ENCODE results near the gene GKN1. TPM values are rescaled to one million over a fixed set of nuclear protein-coding genes. Genes with fewer than 3 reads are reported as not detected.

GKN1 gene
- total and polyA plus RNA-seq, 2 of the 8 experiments (the other 6 are each of a cell fraction or from before 2014, with no cell fraction given) = not detected

- POLR2A ChIA-PET (ENCODE audit: partially characterized antibody) = no interaction called here
- H3K4me3 ChIP-seq (ENCODE audit: extremely low read depth in 1 of 4, insufficient read depth in 2 of 4, low read depth in 3 of 4, low read length in 4 of 4) = no peak overlapping the region
- no peak overlapping the region for H2AK5ac ChIP-seq (ENCODE audit: low read depth, low read length)
- H3K4me1 ChIP-seq (replicated peaks in 1 of 4; ENCODE audit: control insufficient read depth in 3 of 4, insufficient read depth in 4 of 4, low read length in 3 of 4) = no peaks in the 10 kb centered on the region
- no peak overlapping the region for H2AFZ ChIP-seq (ENCODE audit: low read length)
- H3K23me2 ChIP-seq (ENCODE audit: low read depth, low read length) = no peaks in the 10 kb centered on the region
- no peak overlapping the region for H2BK15ac ChIP-seq (ENCODE audit: low read length)
- H2BK5ac ChIP-seq (ENCODE audit: low read depth, low read length) = no peak overlapping the region
- no peak overlapping the region for H3K4ac ChIP-seq (replicated peaks; ENCODE audit: insufficient read length, low read depth, low read length)
- no peak overlapping the region for H3K14ac ChIP-seq (ENCODE audit: insufficient read length)
- no peak overlapping the region for H2BK20ac ChIP-seq (ENCODE audit: low read length)
- H3K18ac ChIP-seq (ENCODE audit: extremely low read depth, low read length) = no peak overlapping the region
- no peak overlapping the region for H4K5ac ChIP-seq (ENCODE audit: insufficient read length, low read depth, low read length)
- no peak overlapping the region for H3K56ac ChIP-seq (replicated peaks; ENCODE audit: insufficient read length, low read depth, low read length)
- H4K8ac ChIP-seq (ENCODE audit: extremely low read depth, insufficient read depth, low read length) = no peak overlapping the region
- H2BK12ac ChIP-seq (ENCODE audit: low read depth, low read length) = no peak overlapping the region
- no peak overlapping the region for H3K27ac ChIP-seq (ENCODE audit: low read depth, low read length)
- FAIRE-seq (no peak), DNase-seq (ENCODE audit: low read depth in 1 of 2, low spot score in 2 of 2) (no peak)
- H3K9ac ChIP-seq (replicated peaks in 1 of 4; ENCODE audit: extremely low read depth in 1 of 4, low read depth in 3 of 4, low read length in 3 of 4) = no peak overlapping the region
- H3K27me3 ChIP-seq (replicated peaks in 1 of 4; ENCODE audit: control insufficient read depth in 3 of 4, extremely low read depth in 1 of 4, insufficient read depth in 3 of 4, low read length in 3 of 4) = no peaks in the 10 kb centered on the region
- CTCF ChIA-PET (ENCODE audit: partially characterized antibody) = interaction anchor here (0.9 to 1.5 kb wide), 3 partner anchors 9 to 50 kb away, joined by 3 to 4 read pairs (median 3); no protein-coding TSS in a partner anchor
- no peak overlapping the region for H4K91ac ChIP-seq (replicated peaks; ENCODE audit: insufficient read length, low read length)
- no peaks in the 10 kb centered on the region for H3K79me2 ChIP-seq (ENCODE audit: control insufficient read depth in 1 of 2, insufficient read depth in 2 of 2, low read length in 2 of 2)
- no peaks in the 10 kb centered on the region for H3K36me3 ChIP-seq (ENCODE audit: control insufficient read depth in 2 of 4, insufficient read depth in 4 of 4, low read length in 3 of 4)
- H3K23ac ChIP-seq (ENCODE audit: insufficient read length) = no peak overlapping the region
- no peaks in the 10 kb centered on the region for H3K79me1 ChIP-seq (ENCODE audit: low read depth, low read length)
- H4K20me1 ChIP-seq (replicated peaks in 1 of 2; ENCODE audit: control insufficient read depth in 1 of 2, insufficient read depth in 2 of 2, low read length in 2 of 2) = no peaks in the 10 kb centered on the region
- no peaks in the 10 kb centered on the region for H3K9me3 ChIP-seq (ENCODE audit: insufficient read depth in 2 of 2, low read depth in 1 of 2, low read length in 1 of 2)
- no peak overlapping the region for H3K4me2 ChIP-seq (ENCODE audit: insufficient read depth in 1 of 2, low read depth in 2 of 2, low read length in 2 of 2)
- 100% methylated on average over 2 of the region's 2 CpGs; no CpG with 5 or more reads in 1 of the 2 experiments for WGBS, 2 experiments (ENCODE audit: extremely low coverage in 1 of 2, insufficient coverage in 1 of 2, insufficient read length in 1 of 2, insufficient replicate concordance in 2 of 2, low coverage in 1 of 2, low lambda C conversion rate in 2 of 2, missing lambda C conversion rate in 1 of 2)
- H2BK120ac ChIP-seq (replicated peaks; ENCODE audit: low read depth, low read length) = no peak overlapping the region
These were observed 1.4 kb downstream of the GKN1 start for GRCh38 chr2:68975844-68976243.
